Mucosa of descending colon (tissue), 3 donors: ENCODE results near the gene EIF2B5. TPM values are rescaled to one million over a fixed set of nuclear protein-coding genes. Genes with fewer than 3 reads are reported as not detected.

ENCODE experiments used
- ATAC-seq: fragments of 200-7000 bp; cut with Tn5 transposase; one replicate; pipeline ENCODE4 v1.9.1; 2020; ENCODE audit warnings: mild to moderate bottlenecking, moderate library complexity
- DNase-seq, 3 donors: peaks; one replicate each; pipeline ENCODE4 v3.0.0-alpha.2; 2020
- H3K36me3 ChIP-seq: fragments of 200-600 bp; one replicate; pipeline ENCODE4 v1.8.0; 2021; ENCODE audit warnings: low read depth, mild to moderate bottlenecking
- H3K4me1 ChIP-seq: fragments of 200-600 bp; one replicate; pipeline ENCODE4 v1.8.0; 2021; ENCODE audit warnings: low read depth, mild to moderate bottlenecking
- H3K4me3 ChIP-seq: fragments of 200-600 bp; one replicate; pipeline ENCODE4 v1.8.0; 2021; ENCODE audit warnings: mild to moderate bottlenecking
- H3K9me3 ChIP-seq: fragments of 200-600 bp; one replicate; pipeline ENCODE4 v1.8.0; 2021; ENCODE audit warnings: mild to moderate bottlenecking
- CTCF ChIP-seq: fragments of 200-600 bp; IDR thresholded peaks from one replicate; pipeline ENCODE4 v1.8.0; 2022; ENCODE audit warnings: antibody characterized with exemption, mild to moderate bottlenecking
- intact Hi-C, 2 donors: fragments of 100-400 bp; cut with DNase I in 1 of 2; cut with micrococcal nuclease in 1 of 2; formaldehyde crosslinking; loops; one replicate each; pipeline versions ENCODE4 v1.11.0 to v1.11.1; 2022; cut with DNase I, micrococcal nuclease
- total RNA-seq, 3 donors: library from RNA; stranded (reverse); fragmentation: NEBNext Ultra II Directional in 2 of 3; extraction: Animal tissue kit (Norgen Biotek cat#: 25700) in 2 of 3; gene quantifications; one replicate each; pipeline versions ENCODE4 v1.2.1 to v1.2.4, GENCODE V29; 2021 to 2023
- donor health status: DM: no; HTN: no; CAD: no; lungs with moderate emphysema.
- donor health status: DM: no; HTN: no; CAD: no.
- donor health status: DM: no; HTN: yes; CAD: no.

The EIF2B5 gene
- total RNA-seq, 3 donors from 2014 or later, result 41.4 to 48.6 (median 47.0) TPM

DNA sequence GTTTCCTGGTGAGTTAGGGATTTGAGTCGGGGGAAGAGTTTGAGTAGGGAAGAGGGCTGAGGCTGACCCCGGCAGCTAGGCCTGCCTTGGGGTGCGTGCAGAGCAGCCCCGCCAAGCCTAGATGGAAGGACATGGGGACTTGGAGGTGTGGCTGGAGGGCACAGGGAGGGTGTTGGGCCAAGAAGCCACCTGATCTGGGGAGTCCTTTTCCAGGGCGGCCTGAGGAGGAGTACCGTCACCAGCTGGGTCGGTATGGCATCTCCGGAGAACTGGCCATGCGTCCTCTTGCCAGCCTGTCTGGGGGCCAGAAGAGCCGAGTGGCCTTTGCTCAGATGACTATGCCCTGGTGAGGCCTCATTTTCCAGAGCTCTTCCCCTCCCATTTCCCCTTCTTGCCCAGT is 57.7 kb downstream of the EIF2B5 start:
- Histone ChIP-seq H3K9me3 (no peaks in the 10 kb centered on the region), H3K36me3 (no peaks in the 10 kb centered on the region), H3K4me3 (no peak overlapping the region), H3K4me1 (no peaks in the 10 kb centered on the region)
- DNase-seq, result no peak
- no peak for TF ChIP-seq CTCF
- intact Hi-C loops, result no loop called here
- no peak for ATAC-seq

DNA sequence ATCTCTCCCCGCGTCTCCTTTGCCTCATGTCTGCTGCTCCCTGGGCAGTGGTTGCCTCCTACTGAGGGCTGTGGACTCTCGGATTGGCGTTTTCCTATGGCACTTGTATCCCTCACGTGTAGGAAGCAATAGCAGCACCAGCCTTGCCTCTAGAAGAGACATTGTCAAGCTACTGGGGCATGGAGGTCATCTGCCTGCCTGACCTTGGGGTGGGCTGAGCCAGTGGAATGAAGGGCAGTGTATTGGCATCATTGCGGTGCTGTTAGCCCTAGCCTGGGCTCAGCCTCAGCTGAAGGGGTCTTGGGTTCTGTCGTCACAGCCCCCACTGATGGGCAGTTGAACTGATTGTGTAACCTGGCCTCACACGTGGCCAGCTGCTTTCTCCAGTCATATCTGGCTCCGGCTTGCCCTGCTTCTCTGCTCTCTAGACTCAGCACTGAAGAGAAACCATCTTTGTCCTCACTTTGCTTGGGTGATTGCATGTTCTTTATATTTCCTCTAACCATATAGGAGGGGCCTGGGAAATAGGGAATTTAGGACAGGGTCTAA is 58.9 kb downstream of the EIF2B5 start:
- TF ChIP-seq CTCF, result no peak
- intact Hi-C loops, result no loop called here
- Histone ChIP-seq H3K4me1 (no peaks in the 10 kb centered on the region), H3K9me3 (no peaks in the 10 kb centered on the region), H3K4me3 (no peak overlapping the region), H3K36me3 (no peaks in the 10 kb centered on the region)
- DNase-seq (no peak), ATAC-seq (no peak)

Other genes with a start within 250 kb of the EIF2B5 start
- gene ABCC5, start 117.5 kb upstream of the EIF2B5 start, total RNA-seq, result 10 to 100 TPM; 34.4 to 45.7 (median 39.4) TPM
- gene HTR3D, start 103.6 kb upstream of the EIF2B5 start, total RNA-seq, result not detected
- gene HTR3C, start 82.3 kb upstream of the EIF2B5 start, total RNA-seq, result under 1 TPM in 2 of 3 donors, not detected in 1; 0.17 to 0.41 TPM
- under 1 TPM; 0.16 to 0.70 (median 0.35) TPM for gene HTR3E, start 38.3 kb upstream of the EIF2B5 start, total RNA-seq
- gene DVL3, start 20.0 kb downstream of the EIF2B5 start, total RNA-seq, result 100 to 1,000 TPM in 1 of 3 donors, 10 to 100 TPM in 2; 63.3 to 104 (median 69.1) TPM
- gene AP2M1, start 39.5 kb downstream of the EIF2B5 start, total RNA-seq, result 100 to 1,000 TPM; 215 to 297 (median 227) TPM
- 10 to 100 TPM; 60.7 to 79.7 (median 72.3) TPM for gene ABCF3, start 50.8 kb downstream of the EIF2B5 start, total RNA-seq
- gene VWA5B2, start 94.2 kb downstream of the EIF2B5 start, total RNA-seq, result 1 to 10 TPM in 2 of 3 donors, under 1 TPM in 1; 0.60 to 2.9 (median 2.6) TPM
- 10 to 100 TPM; 30.8 to 39.9 (median 34.5) TPM for gene ALG3, start 113.6 kb downstream of the EIF2B5 start, total RNA-seq
- 1 to 10 TPM; 2.8 to 5.0 (median 3.2) TPM for gene EEF1AKMT4, start 114.3 kb downstream of the EIF2B5 start, total RNA-seq
- under 1 TPM in 1 of 3 donors, not detected in 2; 0.95 TPM for gene CAMK2N2, start 126.2 kb downstream of the EIF2B5 start, total RNA-seq
- gene ECE2, start 140.7 kb downstream of the EIF2B5 start, total RNA-seq, result 1 to 10 TPM in 1 of 3 donors, under 1 TPM in 1, not detected in 1; 0.19 to 2.2 TPM
- gene PSMD2, start 163.9 kb downstream of the EIF2B5 start, total RNA-seq, result 100 to 1,000 TPM; 160 to 223 (median 176) TPM
- 100 to 1,000 TPM; 256 to 305 (median 267) TPM for gene EIF4G1, start 179.2 kb downstream of the EIF2B5 start, total RNA-seq
- 10 to 100 TPM; 14.1 to 29.8 (median 16.4) TPM for gene FAM131A, start 202.2 kb downstream of the EIF2B5 start, total RNA-seq
- gene CLCN2, start 226.2 kb downstream of the EIF2B5 start, total RNA-seq, result 100 to 1,000 TPM in 1 of 3 donors, 10 to 100 TPM in 2; 31.1 to 105 (median 72.0) TPM
- gene POLR2H, start 226.4 kb downstream of the EIF2B5 start, total RNA-seq, result 100 to 1,000 TPM in 1 of 3 donors, 10 to 100 TPM in 2; 87.8 to 126 (median 90.1) TPM
- under 1 TPM in 2 of 3 donors, not detected in 1; 0.14 to 0.63 TPM for gene THPO, start 242.8 kb downstream of the EIF2B5 start, total RNA-seq
- 1 to 10 TPM; 1.1 to 8.7 (median 2.8) TPM for gene CHRD, start 244.7 kb downstream of the EIF2B5 start, total RNA-seq